Glutamatergic neuron (in vitro differentiated cells): ENCODE results near the gene KDM1A. TPM values are rescaled to one million over a fixed set of nuclear protein-coding genes. Genes with fewer than 3 reads are reported as not detected.

Experiments used
- DNase-seq: peaks from one replicate; pipeline ENCODE4 v3.0.0; 2022
- H3K27ac Mint-ChIP-seq: one replicate; pipeline ENCODE4 v1.8.0; 2020; ENCODE audit warnings: mild to moderate bottlenecking, mixed read lengths, inconsistent platforms; ENCODE audit not compliant: unreplicated experiment
- H3K27me3 Mint-ChIP-seq: one replicate; pipeline ENCODE4 v1.8.0; 2020; ENCODE audit warnings: mild to moderate bottlenecking, moderate library complexity, mixed read lengths, inconsistent platforms; ENCODE audit not compliant: unreplicated experiment
- H3K36me3 Mint-ChIP-seq: one replicate; pipeline ENCODE4 v1.8.0; 2020; ENCODE audit warnings: mild to moderate bottlenecking, mixed read lengths, inconsistent platforms; ENCODE audit not compliant: unreplicated experiment
- H3K4me1 Mint-ChIP-seq: one replicate; pipeline ENCODE4 v1.8.0; 2020; ENCODE audit warnings: mild to moderate bottlenecking, low read depth, mixed read lengths, inconsistent platforms; ENCODE audit not compliant: unreplicated experiment
- H3K4me3 Mint-ChIP-seq: one replicate; pipeline ENCODE4 v1.8.0; 2020; ENCODE audit warnings: mild to moderate bottlenecking, mixed read lengths, inconsistent platforms; ENCODE audit not compliant: unreplicated experiment
- H3K9me3 Mint-ChIP-seq: one replicate; pipeline ENCODE4 v1.8.0; 2020; ENCODE audit warnings: mild to moderate bottlenecking, moderate library complexity, mixed read lengths, inconsistent platforms; ENCODE audit not compliant: unreplicated experiment
- CTCF ChIP-seq: fragments of 200-600 bp; sonication (generic); IDR thresholded peaks from one replicate; pipeline ENCODE4 v1.5.0; 2021; ENCODE audit not compliant: partially characterized antibody, unreplicated experiment
- microRNA-seq: library from miRNA; unstranded; fragments of <30 nt; microRNA quantifications from one replicate; pipeline ENCODE4, GENCODE V29; 2020; ENCODE audit not compliant: unreplicated experiment
- total RNA-seq: library from RNA; stranded (reverse); fragmentation: NEBNext Ultra II Directional; extraction: Animal tissue kit (Norgen Biotek cat#: 25700); gene quantifications from one replicate; pipeline ENCODE4 v1.2.1, GENCODE V29; 2021; ENCODE audit not compliant: unreplicated experiment

KDM1A gene
- total RNA-seq, 1 donor from 2014 or later = 301 TPM

- peaks cover 7% of the 10 kb centered on the region for H3K4me1 Mint-ChIP-seq
- H3K9me3 Mint-ChIP-seq = no peaks in the 10 kb centered on the region
- no peak overlapping the region for H3K4me3 Mint-ChIP-seq
- no peak overlapping the region for H3K27ac Mint-ChIP-seq
- no peaks in the 10 kb centered on the region for H3K27me3 Mint-ChIP-seq
- no peaks in the 10 kb centered on the region for H3K36me3 Mint-ChIP-seq
- no peak for DNase-seq
- TF ChIP-seq CTCF = no peak
These were observed 110.6 kb downstream of the KDM1A start for GRCh38 chr1:23129846-23130245.

DNA sequence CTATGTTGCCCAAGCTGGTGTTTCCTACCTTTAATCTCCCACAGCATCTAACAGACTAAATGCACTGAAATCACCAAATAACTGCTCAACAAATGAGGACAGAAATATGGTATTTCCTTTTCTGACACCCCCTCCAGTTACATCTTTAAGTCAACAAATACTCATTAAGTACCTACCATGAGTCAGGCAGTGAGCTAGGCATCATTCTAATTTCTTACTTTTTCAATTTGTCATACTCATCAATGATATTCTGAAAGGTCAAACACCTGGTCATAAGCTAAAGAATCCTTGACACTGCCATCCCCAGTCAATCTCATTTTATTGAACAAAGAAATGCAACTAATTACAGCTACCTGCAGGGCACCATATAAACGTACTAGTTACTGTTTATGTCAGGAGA is 112.8 kb downstream of the KDM1A start:
- no peak overlapping the region for H3K27ac Mint-ChIP-seq
- H3K27me3 Mint-ChIP-seq = no peaks in the 10 kb centered on the region
- no peak for DNase-seq
- H3K36me3 Mint-ChIP-seq = no peaks in the 10 kb centered on the region
- TF ChIP-seq CTCF = no peak
- no peaks in the 10 kb centered on the region for H3K9me3 Mint-ChIP-seq
- no peak overlapping the region for H3K4me3 Mint-ChIP-seq
- peaks cover 2% of the 10 kb centered on the region for H3K4me1 Mint-ChIP-seq

Small RNA genes lying within 50 kb of the gene (microRNA-seq; reads per million reads assigned to microRNA genes)
- gene MIR3115 (39.3 reads per million, percentile 66 among the genes with 10 or more reads in this experiment), gene MIR4419A (not detected)

Other genes with a start within 250 kb of the KDM1A start
- not detected for gene LACTBL1, start 46.6 kb upstream of the KDM1A start, total RNA-seq
- not detected for gene TEX46, start 3.6 kb upstream of the KDM1A start, total RNA-seq
- 32.0 TPM for gene LUZP1, start 149.4 kb downstream of the KDM1A start, total RNA-seq
- gene HTR1D, start 198.0 kb downstream of the KDM1A start, total RNA-seq = 0.20 TPM